Measurements from ENCODE around the gene MAPKAP1.

Gene MAPKAP1

DNA sequence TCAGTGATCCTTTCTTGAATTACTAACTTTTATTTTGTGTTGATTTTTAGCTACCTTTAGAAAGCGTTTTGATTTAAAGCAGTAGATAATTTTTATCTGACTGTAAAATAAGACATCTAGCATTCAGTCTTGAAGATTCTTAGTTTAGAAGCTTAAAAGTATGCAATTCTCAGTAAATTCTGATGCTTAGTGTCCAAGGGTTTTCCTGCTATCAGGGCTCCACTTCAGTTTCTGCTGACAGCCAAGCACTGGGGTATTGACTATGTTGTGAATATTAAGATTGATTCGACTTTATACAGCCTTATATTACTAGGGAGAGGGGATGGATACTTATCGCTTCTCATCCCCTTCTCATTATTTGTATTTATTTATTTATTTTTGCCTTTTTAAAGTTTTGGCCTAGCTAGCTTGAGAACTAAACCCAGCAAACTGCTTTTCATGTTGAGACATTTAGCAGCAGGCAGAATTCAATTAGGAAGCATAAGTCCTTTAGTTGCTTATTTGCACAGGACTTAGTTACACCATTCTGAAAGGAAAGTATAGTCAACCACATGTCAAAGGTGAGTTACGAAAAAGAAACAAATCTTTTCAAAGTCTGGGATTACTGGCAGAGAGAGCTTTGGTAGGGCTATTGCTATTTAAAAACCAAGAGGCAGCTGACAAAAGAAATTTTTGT, 43.1 kb upstream of the MAPKAP1 start:
- peak overlapping the region; percentile 89 for H3K4me3 ChIP-seq (ENCODE audit: low read depth, low read length)

GRCh38 chr9:125749287-125749935, 42.4 kb upstream of the MAPKAP1 start:
- no peak for TF ChIP-seq CTCF (IDR thresholded peaks at IDR 0.05; ENCODE audit: insufficient read depth, low read depth, low read length, missing control alignments)
- no peak for DNase-seq (ENCODE audit: low read depth)
- peak overlapping the region; percentile 89 for H3K4me3 ChIP-seq (ENCODE audit: low read depth, low read length)

More for the DNA sequence above, 43.1 kb upstream of the MAPKAP1 start:
- no peak for TF ChIP-seq CTCF (IDR thresholded peaks at IDR 0.05; ENCODE audit: insufficient read depth, low read depth, low read length, missing control alignments)
- no peak for DNase-seq (ENCODE audit: low read depth)

DNA sequence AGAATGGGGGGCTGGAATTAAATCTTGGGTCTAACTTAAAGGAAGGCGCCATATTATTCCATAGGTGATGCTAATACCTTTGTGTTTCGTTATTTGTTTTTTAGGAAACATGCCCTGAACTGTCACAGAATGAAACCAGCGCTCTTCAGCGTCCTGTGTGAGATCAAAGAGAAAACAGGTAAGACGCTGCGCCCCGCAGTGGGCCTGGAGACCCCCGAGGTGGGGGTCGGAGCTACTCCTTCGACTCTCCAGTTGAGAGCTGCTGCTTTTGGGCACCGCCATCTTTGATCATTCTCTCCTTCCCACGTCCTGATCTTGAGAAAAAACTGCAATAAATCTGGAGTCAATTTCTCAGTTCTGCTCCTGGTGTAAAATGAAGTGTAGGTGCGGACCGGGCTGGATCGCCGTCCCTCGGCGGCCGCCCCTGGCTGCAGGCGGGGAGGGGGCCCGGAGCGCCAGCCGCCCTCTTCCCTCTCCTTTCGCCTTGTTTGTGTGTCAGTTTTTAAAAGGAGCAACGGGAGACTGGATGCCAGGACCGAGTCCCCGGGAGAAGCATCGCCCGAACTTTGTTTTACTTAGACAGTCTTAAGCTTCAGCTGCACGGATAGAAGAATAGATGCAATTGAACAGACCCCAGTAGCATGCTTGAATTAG, 41.6 kb upstream of the MAPKAP1 start:
- no peak for TF ChIP-seq CTCF (IDR thresholded peaks at IDR 0.05; ENCODE audit: insufficient read depth, low read depth, low read length, missing control alignments)
- DNase-seq (ENCODE audit: low read depth), result no peak
- H3K4me3 ChIP-seq (ENCODE audit: low read depth, low read length), result peak overlapping the region; percentile 89

GRCh38 chr9:125747765-125748445, 40.9 kb upstream of the MAPKAP1 start:
- TF ChIP-seq CTCF (IDR thresholded peaks at IDR 0.05; ENCODE audit: insufficient read depth, low read depth, low read length, missing control alignments), result no peak
- DNase-seq (ENCODE audit: low read depth), result peak; percentile 56
- peak overlapping the region; percentile 89 for H3K4me3 ChIP-seq (ENCODE audit: low read depth, low read length)

GRCh38 chr9:125747053-125747764, 40.2 kb upstream of the MAPKAP1 start, which contains the start of gene PBX3:
PBX3 (plus strand) TSS chr9:125747373.
- no peak for TF ChIP-seq CTCF (IDR thresholded peaks at IDR 0.05; ENCODE audit: insufficient read depth, low read depth, low read length, missing control alignments)
- H3K4me3 ChIP-seq (ENCODE audit: low read depth, low read length), result peak within 1 kb of the TSS; percentile 89
- peak; percentile 70 for DNase-seq (ENCODE audit: low read depth)

DNA sequence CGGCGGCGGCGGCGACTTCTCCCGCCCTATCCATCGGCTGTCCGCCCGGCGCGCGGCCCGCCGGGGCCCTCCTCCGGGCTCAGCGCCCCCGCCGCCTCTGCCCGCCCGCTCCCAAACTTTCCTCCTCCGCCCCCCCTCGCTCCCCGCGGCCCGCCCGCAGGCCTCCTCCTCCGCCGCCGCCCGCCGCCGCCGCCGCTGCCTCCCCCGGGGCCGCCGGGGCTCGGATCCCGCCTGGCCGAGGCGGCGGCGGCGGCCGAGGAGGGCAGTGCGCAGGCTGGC, 39.7 kb upstream of the MAPKAP1 start:
- DNase-seq (ENCODE audit: low read depth), result no peak
- TF ChIP-seq CTCF (IDR thresholded peaks at IDR 0.05; ENCODE audit: insufficient read depth, low read depth, low read length, missing control alignments), result no peak
- peak overlapping the region; percentile 20; the same call in 1 of the 2 replicates for H3K4me3 ChIP-seq (ENCODE audit: low read depth, low read length)
